Spleen (tissue), 11 donors: ENCODE measurements around the gene DDX5. TPM values are rescaled to one million over a fixed set of nuclear protein-coding genes. Genes with fewer than 3 reads are reported as not detected.

ENCODE experiments used
- DNase-seq: peaks from one replicate; pipeline ENCODE4 v3.0.0-alpha.2; 2020
- H3K27ac ChIP-seq, 8 donors: fragments of 200-600 bp; sonication (generic) in 7 of 8; 1 replicate in 4 of 8; 2 replicates in 4 of 8; pipeline versions ENCODE4 v1.5.0 to v1.8.0; 2016 to 2021; ENCODE audit warnings: inconsistent platforms in 4 of 8, mild to moderate bottlenecking in 4 of 8, moderate library complexity in 1 of 8
- H3K27me3 ChIP-seq, 7 donors: fragments of 200-600 bp; sonication (generic) in 6 of 7; replicated peaks in 1 of 7; 1 replicate in 4 of 7; 2 replicates in 3 of 7; pipeline versions ENCODE4 v1.5.0 to v1.8.0; 2016 to 2021; ENCODE audit warnings: inconsistent platforms in 3 of 7, mild to moderate bottlenecking in 1 of 7
- H3K36me3 ChIP-seq, 6 donors: fragments of 200-600 bp; sonication (generic) in 5 of 6; 1 replicate in 4 of 6; 2 replicates in 2 of 6; pipeline versions ENCODE4 v1.5.0 to v1.8.0; 2016 to 2021; ENCODE audit warnings: inconsistent platforms in 2 of 6
- H3K4me1 ChIP-seq, 6 donors: fragments of 200-600 bp; sonication (generic) in 5 of 6; 1 replicate in 3 of 6; 2 replicates in 3 of 6; pipeline versions ENCODE4 v1.5.0 to v1.8.0; 2016 to 2021; ENCODE audit warnings: inconsistent platforms in 3 of 6
- H3K4me3 ChIP-seq, 8 donors: fragments of 200-600 bp; sonication (generic) in 7 of 8; 1 replicate in 4 of 8; 2 replicates in 4 of 8; pipeline versions ENCODE4 v1.5.0 to v1.8.0; 2016 to 2021; ENCODE audit warnings: inconsistent platforms in 4 of 8, mild to moderate bottlenecking in 4 of 8, moderate library complexity in 2 of 8
- H3K9me3 ChIP-seq, 8 donors: fragments of 200-600 bp; sonication (generic) in 7 of 8; 1 replicate in 4 of 8; 2 replicates in 4 of 8; pipeline versions ENCODE4 v1.5.0 to v1.8.0; 2016 to 2021; ENCODE audit warnings: inconsistent platforms in 4 of 8
- POLR2A ChIP-seq, 3 donors: fragments of 450-650 bp; IDR thresholded peaks; one replicate each; pipeline ENCODE4 v1.5.1; 2017; ENCODE audit warnings: antibody characterized with exemption in 3 of 3, mild to moderate bottlenecking in 1 of 3
- POLR2AphosphoS5 ChIP-seq, 3 donors: sonication (generic); formaldehyde crosslinking; IDR thresholded peaks; one replicate each; pipeline ENCODE4 v1.5.1; 2017; ENCODE audit warnings: antibody characterized with exemption in 3 of 3
- WGBS, 5 donors: extraction: QIAGEN DNeasy Blood & Tissue Kit in 3 of 5; methylation state at CpG; one replicate each; pipeline versions ENCODE4 v1.1.5 to v1.1.7; 2013 to 2018; 5-methylcytosine and 5-hydroxymethylcytosine counted together
- intact Hi-C: fragments of 100-400 bp; cut with DNase I; formaldehyde crosslinking; loops from one replicate; pipeline ENCODE4 v1.15.0; 2023; ENCODE audit warnings: low total_unique reads
- polyA plus RNA-seq, 3 donors: library from polyadenylated mRNA; stranded (reverse); fragments of 200-250 nt; gene quantifications; one replicate each; pipeline ENCODE4 v1.2.1, GENCODE V29; 2013
- total RNA-seq, 7 donors: library from RNA; depleted of rRNA in 3 of 7; stranded (reverse); fragments of >200 nt in 3 of 7; fragmentation: NEBNext Ultra II Directional in 4 of 7; extraction: Animal tissue kit (Norgen Biotek cat#: 25700) in 4 of 7; gene quantifications; one replicate each; pipeline versions ENCODE4 v1.1.0 to v1.2.1, GENCODE V29; 2016 to 2021
- TF ChIP-seq, protein P1 (sequence below), 11 experiments: fragments of 200-600 bp in 7 of 11; fragments of 450-650 bp in 4 of 11; sonication (generic) in 4 of 11; IDR thresholded peaks in 8 of 11; conservative IDR thresholded peaks in 3 of 11; 1 replicate in 7 of 11; 2 replicates in 4 of 11; pipeline versions ENCODE4 v1.4.0 to v1.8.0; 2016 to 2021; ENCODE audit warnings: antibody characterized with exemption in 11 of 11, inconsistent platforms in 4 of 11, mild to moderate bottlenecking in 1 of 11
- donor health status: healthy with polysubstance abuse.
- donor health status: DM: no; HTN: no; CAD: no; lungs with moderate emphysema.
- donor health status: DM: no; HTN: no; CAD: no.
- donor health status: Bipolar disorder and iron deficiency.
- donor health status: healthy.
- donor health status: DM: no; HTN: no; CAD: no.
- donor health status: DM: yes; HTN: yes; CAD: no.

Gene DDX5
- total and polyA plus RNA-seq, 10 donors = 493 to 2,219 (median 1,080) TPM

DNA sequence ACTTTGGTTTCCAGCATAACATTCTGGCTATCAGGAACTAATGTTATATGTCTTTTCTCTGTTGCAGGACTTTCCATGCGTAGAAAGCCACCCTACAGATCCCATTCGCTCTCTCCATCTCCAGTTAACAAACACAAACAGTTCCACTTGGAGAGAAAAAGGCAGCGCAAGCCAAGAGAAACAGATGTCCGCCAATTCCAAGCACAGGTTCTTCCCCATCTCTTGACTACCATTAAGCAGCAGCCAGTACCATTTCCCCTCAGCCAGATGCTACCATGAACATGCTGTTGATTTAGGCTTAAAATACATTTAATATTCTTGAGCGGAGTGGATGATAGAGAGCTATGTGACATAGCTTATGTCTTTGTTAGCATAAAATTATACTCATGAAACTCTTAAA, 23.1 kb upstream of the DDX5 start:
- H3K36me3 ChIP-seq = peaks cover 4 to 100% (median 99%) of the 10 kb centered on the region in 6 donors
- no peak overlapping the region for H3K4me3 ChIP-seq
- no peak for DNase-seq
- intact Hi-C loops = no loop called here
- no peak for TF ChIP-seq POLR2AphosphoS5 (IDR thresholded peaks at IDR 0.05)
- TF ChIP-seq POLR2A (IDR thresholded peaks at IDR 0.05) = no peak
- TF ChIP-seq, protein P1, sequence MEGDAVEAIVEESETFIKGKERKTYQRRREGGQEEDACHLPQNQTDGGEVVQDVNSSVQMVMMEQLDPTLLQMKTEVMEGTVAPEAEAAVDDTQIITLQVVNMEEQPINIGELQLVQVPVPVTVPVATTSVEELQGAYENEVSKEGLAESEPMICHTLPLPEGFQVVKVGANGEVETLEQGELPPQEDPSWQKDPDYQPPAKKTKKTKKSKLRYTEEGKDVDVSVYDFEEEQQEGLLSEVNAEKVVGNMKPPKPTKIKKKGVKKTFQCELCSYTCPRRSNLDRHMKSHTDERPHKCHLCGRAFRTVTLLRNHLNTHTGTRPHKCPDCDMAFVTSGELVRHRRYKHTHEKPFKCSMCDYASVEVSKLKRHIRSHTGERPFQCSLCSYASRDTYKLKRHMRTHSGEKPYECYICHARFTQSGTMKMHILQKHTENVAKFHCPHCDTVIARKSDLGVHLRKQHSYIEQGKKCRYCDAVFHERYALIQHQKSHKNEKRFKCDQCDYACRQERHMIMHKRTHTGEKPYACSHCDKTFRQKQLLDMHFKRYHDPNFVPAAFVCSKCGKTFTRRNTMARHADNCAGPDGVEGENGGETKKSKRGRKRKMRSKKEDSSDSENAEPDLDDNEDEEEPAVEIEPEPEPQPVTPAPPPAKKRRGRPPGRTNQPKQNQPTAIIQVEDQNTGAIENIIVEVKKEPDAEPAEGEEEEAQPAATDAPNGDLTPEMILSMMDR (IDR thresholded peaks at IDR 0.05 in 8 of 11, conservative IDR thresholded peaks at IDR 0.05 in 3 of 11) = no peak
- peaks cover 0 to 6% (median 0%) of the 10 kb centered on the region in 6 donors for H3K4me1 ChIP-seq
- H3K27me3 ChIP-seq = no peaks in the 10 kb centered on the region
- no peak overlapping the region for H3K27ac ChIP-seq
- H3K9me3 ChIP-seq = no peaks in the 10 kb centered on the region
- WGBS, 5 donors = 95 to 98% (median 97%) methylated on average over 5 of the region's 5 CpGs

DNA sequence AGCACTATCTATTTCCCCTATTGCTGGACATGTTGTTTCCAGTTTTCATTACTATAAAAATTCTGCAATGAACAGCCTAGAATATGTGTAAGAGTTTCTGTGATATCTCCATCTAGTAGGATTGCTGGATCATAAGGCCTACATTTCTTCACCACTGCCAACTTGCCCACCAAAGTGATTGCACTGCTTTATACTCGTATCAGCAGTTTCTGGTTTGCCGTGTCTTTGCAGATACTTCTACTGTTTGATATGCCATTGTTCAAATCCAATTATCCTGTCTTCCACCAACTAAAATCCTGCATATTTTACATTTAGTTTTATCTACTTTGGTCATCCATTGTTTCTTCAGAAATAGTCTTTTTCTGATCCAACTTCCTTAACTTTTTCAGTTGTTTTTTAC, 21.8 kb upstream of the DDX5 start:
- DNase-seq = no peak
- WGBS, 5 donors = 93 to 97% (median 97%) methylated on average over 2 of the region's 2 CpGs
- Histone ChIP-seq H3K4me3 (no peak overlapping the region), H3K36me3 (peaks cover 4 to 100% (median 99%) of the 10 kb centered on the region in 6 donors), H3K27me3 (no peaks in the 10 kb centered on the region), H3K4me1 (no peaks in the 10 kb centered on the region), H3K9me3 (no peaks in the 10 kb centered on the region), H3K27ac (no peak overlapping the region)
- intact Hi-C loops = no loop called here
- TF ChIP-seq POLR2A (IDR thresholded peaks at IDR 0.05) (no peak), POLR2AphosphoS5 (IDR thresholded peaks at IDR 0.05) (no peak)
- TF ChIP-seq, protein P1 (IDR thresholded peaks at IDR 0.05 in 8 of 11, conservative IDR thresholded peaks at IDR 0.05 in 3 of 11) = no peak

DNA sequence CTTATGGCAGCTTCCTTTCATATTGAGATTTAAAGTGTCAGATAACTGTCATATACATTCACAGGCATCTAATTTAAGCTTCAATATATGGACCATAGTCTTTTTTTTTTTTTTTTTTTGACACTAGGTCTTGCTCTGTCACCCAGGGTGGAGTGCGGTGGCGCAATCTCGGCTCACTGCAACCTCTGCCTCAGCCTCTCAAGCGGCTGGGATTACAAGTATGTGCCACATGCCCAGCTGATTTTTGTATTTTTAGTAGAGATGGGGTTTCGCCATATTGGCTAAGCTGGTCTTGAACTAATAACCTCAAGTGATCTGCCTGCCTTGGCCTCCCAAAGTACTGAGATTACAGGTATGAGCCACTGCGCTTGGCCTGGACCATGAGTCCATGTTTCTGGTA, 14.3 kb upstream of the DDX5 start:
- TF ChIP-seq POLR2A (IDR thresholded peaks at IDR 0.05) = no peak
- TF ChIP-seq POLR2AphosphoS5 (IDR thresholded peaks at IDR 0.05) = no peak
- TF ChIP-seq, protein P1 (IDR thresholded peaks at IDR 0.05 in 8 of 11, conservative IDR thresholded peaks at IDR 0.05 in 3 of 11) = no peak
- Histone ChIP-seq H3K4me1 (peaks cover 0 to 10% (median 0%) of the 10 kb centered on the region in 6 donors), H3K4me3 (no peak overlapping the region), H3K9me3 (no peaks in the 10 kb centered on the region), H3K27me3 (no peaks in the 10 kb centered on the region), H3K36me3 (peaks cover 0 to 100% (median 87%) of the 10 kb centered on the region in 6 donors), H3K27ac (no peak overlapping the region)
- intact Hi-C loops = no loop called here
- 86 to 98% (median 90%) methylated on average over 6 of the region's 6 CpGs for WGBS, 5 donors
- DNase-seq = no peak

DNA sequence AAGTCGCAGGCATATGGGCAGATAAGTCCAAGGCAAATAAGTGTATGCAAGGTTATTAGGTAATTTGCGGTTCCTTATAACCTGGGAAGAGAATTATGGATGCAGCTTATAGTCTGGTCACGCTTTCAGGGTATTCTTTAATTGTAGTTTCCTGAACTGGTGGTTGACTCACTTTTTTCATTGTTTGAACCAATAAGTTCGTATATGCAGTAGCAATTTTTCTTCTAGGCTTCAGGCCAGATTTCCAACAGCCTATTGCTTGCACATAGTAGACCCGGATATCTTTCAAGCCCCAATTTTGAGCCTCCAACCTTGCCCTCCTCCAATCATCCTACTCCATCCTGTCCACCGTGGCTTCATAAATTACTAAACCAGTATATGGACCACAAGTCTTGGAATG, 13.5 kb upstream of the DDX5 start:
- H3K27ac ChIP-seq = no peak overlapping the region
- H3K27me3 ChIP-seq = no peaks in the 10 kb centered on the region
- no peak overlapping the region for H3K4me3 ChIP-seq
- TF ChIP-seq, protein P1 (IDR thresholded peaks at IDR 0.05 in 8 of 11, conservative IDR thresholded peaks at IDR 0.05 in 3 of 11) = no peak
- TF ChIP-seq POLR2AphosphoS5 (IDR thresholded peaks at IDR 0.05) (no peak), POLR2A (IDR thresholded peaks at IDR 0.05) (no peak)
- DNase-seq = no peak
- 94 to 97% (median 95%) methylated on average over 6 of the region's 6 CpGs for WGBS, 5 donors
- H3K36me3 ChIP-seq = peaks cover 0 to 100% (median 87%) of the 10 kb centered on the region in 6 donors
- intact Hi-C loops = loop anchor here (10.0 kb wide), 1 partner anchor 135 kb away; no protein-coding TSS in a partner anchor
- no peaks in the 10 kb centered on the region for H3K9me3 ChIP-seq
- H3K4me1 ChIP-seq = peaks cover 0 to 14% (median 0%) of the 10 kb centered on the region in 6 donors
